Stimulated activated CD8-positive, alpha-beta memory T cell treated with anti-CD3 and anti-CD28 coated beads, Interleukin-4, amount 100 ng/mL, for 48 hours (primary cell): ENCODE measurements around the gene DLGAP1.
"Not testable (repeated sequence)": the region's sequence is repeated elsewhere in the genome, so short reads cannot be mapped to it uniquely, and the experiment has no call there.

Experiments
- DNase-seq: peaks from one replicate; pipeline ENCODE4 v3.0.0-alpha.2; 2020

DLGAP1 gene

DNA sequence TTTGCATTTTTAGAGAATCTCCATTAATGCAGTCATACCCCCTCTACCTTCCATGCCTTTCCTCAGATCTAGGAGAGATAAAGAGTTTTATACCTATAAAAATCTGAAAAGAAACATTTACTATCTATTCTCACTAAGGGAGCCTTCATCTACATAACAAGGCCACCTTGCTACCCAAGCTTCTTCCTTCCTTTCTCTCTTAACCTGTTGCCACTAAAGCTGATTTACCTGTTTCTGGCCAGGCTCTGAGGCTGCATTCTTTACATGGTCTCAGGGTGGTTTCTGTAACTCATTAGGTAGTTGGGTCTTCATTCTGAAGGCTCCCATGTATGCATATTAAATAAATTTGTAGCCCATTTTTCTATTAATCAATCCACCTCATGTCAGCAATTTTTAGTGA is 391.6 kb downstream of the DLGAP1 start:
- no peak for DNase-seq

GRCh38 chr18:4060427-4061281 is 394.5 kb downstream of the DLGAP1 start:
- DNase-seq: no peak

GRCh38 chr18:4058179-4058578 is 396.9 kb downstream of the DLGAP1 start:
- no peak for DNase-seq

GRCh38 chr18:4040391-4041092 is 414.6 kb downstream of the DLGAP1 start:
- DNase-seq: no peak

GRCh38 chr18:4035521-4035920 is 419.6 kb downstream of the DLGAP1 start:
- no peak for DNase-seq

GRCh38 chr18:4034815-4035214 is 420.3 kb downstream of the DLGAP1 start:
- not testable (repeated sequence) for DNase-seq

DNA sequence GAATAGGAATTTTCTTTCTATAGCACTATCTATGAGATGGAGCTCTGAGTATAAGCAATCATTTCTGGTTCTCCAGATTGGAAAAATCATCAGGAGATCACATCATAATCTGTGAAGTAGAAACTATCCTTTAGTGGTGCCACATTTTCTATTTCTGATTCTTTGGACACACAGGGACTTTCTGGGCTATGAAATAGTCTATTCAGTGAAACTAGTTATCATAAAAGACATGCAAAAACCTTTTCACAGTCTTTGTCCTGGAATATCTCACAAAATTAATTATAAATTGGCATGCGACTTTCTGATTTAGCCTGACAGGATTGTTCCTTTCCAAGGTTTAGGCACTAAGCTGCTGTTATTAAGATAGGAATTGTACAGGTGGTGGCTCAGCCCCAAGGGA is 428.6 kb downstream of the DLGAP1 start:
- no peak for DNase-seq

GRCh38 chr18:4024702-4025101 is 430.4 kb downstream of the DLGAP1 start:
- DNase-seq: no peak

- DNase-seq: not testable (repeated sequence)
Measured at GRCh38 chr18:4022749-4023148, 432.4 kb downstream of the DLGAP1 start.

DNA sequence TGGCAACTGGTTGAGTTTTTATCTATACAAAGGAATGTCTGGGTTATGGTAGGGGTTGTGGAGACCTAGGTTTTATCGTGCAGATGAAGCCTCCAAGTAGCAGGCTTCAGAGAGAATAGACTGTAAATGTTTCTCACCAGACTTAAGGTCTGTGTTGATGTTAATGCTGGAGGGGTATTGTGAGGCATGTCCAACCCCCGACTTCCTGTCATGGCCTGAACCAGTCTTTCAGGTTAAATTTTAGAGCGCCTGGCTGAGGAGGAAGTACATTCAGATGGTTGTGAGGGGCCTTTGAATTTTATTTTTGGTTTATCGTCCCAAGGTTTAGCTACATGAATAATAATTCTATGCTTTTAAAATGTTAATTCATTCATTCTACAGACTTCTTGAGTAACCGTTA is 435.1 kb downstream of the DLGAP1 start:
- no peak for DNase-seq

DNA sequence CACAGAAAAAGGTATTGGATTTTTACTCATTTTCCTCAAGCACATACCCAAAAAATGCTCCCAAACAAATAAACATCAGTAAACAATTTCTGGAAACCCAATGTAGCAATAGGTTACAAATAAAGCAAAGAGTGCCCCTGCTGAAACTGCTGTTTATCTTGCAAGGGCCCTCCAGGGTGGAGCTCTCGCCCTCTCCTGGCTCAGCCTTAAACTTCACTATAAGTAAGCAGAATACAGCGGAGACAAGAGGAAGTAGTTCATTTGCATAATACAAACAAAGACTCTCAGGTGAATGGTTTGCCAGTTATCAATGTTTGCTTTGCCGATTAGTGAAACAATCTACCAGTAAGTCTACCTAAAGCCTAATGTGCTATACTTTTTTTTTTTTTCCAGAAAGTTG is 437.6 kb downstream of the DLGAP1 start:
- no peak for DNase-seq

DNA sequence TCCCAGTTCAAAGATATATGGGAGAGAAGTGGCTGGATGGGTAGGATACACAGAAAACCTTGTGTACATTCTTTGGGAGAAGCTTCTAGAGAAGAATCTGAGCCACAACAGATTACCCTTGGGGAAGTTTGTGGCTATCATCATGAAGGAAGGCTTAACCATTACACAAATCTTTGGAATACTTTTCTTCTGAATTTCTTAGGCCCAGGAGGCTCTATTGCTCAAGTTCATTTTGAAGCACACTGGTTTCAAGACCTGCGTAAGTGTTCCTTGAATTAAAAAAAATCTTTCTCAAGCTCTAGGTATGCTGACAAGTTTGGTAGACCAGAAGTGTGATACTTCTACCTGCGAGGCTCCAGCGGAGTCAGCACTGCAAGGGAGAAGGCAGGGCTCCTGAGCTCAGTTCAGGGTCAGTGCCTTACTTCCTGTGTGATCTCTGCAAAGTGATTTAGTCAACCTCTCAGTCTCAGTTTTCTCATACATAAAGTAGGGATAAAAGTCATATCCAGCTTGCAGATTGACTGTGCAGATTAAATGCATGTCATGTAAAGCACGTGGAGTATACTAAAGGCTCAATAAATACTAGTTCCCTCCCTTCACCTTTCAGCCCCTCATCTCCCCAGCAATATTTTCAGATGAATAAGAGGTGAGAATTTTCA is 438.6 kb downstream of the DLGAP1 start:
- DNase-seq: no peak

- no peak for DNase-seq
Measured at GRCh38 chr18:4007846-4008245, 447.3 kb downstream of the DLGAP1 start.

- DNase-seq: no peak
Measured at GRCh38 chr18:4004183-4004829, 450.8 kb downstream of the DLGAP1 start.

DNA sequence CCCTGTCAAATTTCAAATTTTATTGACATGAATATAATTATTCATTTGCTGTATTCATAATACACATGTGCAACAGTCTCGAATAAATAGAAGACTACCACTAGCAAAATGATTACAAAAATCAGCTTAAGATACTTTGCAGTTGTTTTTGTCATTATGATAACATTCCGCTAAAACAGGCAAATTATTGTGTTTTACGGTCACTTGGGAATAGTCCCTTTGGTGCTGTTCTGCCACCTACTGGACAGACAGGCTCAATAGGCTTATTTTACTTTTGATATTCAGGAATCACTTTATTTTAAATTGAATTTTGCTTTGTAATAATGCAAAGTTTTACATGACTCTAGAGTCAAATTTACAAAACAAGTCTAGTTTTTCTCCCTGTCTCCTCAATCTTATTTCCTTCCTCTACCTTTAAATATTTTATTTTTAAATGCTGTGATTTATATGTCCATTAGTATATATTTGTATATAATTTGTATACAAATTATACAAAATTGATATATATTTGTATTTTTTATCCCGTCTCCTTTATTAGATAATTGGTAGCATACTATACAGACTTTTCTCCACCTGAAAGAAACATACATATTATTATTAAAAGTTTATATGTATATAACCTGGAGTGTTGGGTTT is 456.3 kb downstream of the DLGAP1 start:
- no peak for DNase-seq

DNA sequence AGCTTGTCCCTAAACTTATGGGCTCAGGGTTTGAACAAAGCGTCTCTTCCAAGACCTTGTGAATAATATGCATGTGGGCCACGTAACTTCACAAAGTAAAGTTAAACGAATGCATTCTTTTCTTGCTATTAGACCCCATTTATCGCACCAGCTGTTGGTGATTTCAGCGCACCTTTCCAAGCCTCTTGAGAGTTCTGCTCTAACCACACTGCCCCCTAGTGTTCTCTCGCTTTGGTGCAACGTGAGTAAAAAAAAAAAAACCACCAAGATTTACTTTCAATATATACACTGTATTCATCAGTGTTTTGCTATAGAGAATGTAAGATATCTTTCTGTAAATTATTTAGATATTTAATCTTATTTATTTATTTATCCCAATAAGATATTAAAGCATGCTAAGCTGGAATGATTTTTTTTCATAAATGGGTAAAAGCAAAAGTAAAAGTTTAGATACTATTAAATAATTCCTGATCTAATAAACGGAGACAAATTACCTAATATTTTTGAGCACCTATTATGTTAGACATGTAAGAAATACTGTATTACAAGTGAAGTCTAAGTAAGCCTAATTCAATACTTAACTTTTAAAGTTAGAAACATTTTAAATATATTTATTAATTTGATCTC is 459.5 kb downstream of the DLGAP1 start:
- DNase-seq: peak; percentile 67

DNA sequence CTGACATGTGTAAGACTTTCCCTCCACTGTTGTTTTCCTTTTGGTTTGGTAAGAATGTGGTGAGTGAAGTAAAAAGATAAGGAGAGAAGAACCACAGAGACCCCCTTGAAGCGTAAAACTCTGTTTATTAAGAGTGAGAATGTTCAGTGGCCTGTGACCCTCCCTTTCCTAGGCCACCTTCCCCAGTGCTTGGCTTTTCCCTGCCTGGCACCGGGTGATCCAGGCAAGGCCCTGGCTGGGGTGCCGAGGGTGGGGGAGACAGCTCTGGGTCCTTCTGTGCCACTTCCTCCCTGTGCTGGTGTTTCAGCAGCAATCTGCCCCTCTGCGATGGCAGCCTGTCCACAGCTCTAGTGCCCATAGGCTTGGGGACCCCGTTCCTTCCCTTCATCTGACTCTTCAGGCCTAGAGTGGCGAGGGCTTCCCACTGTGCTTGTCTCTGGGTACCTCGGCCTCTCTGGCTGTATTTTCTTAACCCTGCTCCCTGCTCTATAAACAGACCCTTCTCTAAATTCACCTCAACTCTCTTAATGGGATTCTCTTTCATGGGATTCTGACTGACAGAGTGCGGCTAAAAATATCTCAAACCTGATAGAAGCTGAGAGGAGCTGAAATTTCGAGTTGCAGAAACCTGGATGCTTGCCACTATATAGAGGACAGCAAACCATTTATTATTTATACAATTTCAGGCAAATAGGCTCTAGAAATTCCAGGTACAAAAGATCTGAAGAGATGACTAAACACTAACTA is 461.0 kb downstream of the DLGAP1 start:
- DNase-seq: no peak

- no peak for DNase-seq
Measured at GRCh38 chr18:3985664-3986063, 469.4 kb downstream of the DLGAP1 start.

- DNase-seq: no peak
Measured at GRCh38 chr18:3985020-3985419, 470.1 kb downstream of the DLGAP1 start.

- no peak for DNase-seq
Measured at GRCh38 chr18:3984163-3984757, 470.8 kb downstream of the DLGAP1 start.

- DNase-seq: no peak
Measured at GRCh38 chr18:3983351-3983969, 471.6 kb downstream of the DLGAP1 start.
